ENCODE results near the gene MAST4.
"Not testable (repeated sequence)": the region's sequence is repeated elsewhere in the genome, so short reads cannot be mapped to it uniquely, and the experiment has no call there.

The MAST4 gene

DNA sequence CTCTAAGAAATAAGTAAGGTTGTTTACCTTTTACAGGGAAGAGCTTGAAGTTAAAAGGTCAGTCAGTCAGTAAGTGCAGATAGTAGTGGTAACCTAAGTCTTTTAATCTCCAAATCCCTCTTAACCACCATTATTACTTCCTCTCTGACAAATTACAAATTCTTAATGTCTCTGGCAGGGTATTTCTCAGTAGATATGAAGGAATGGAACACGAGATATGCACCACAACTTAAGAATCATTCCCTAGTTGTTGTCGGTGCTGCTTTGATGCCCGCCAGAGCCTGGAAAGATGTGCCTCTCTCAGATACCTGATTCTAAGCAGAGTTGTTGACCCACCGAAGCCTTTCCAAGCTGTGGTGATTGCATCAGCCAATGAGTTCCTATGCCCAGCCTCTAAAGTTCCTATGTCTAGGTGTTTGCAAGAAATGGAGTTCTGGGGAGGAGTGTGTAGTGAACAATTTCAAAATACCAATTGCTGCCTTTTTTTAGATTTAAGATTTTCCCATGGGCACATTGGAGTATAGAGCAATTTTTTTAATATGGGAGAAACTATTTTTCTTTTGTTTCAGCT is 521.9 kb downstream of the MAST4 start:
- no peak for DNase-seq
- no peak overlapping the region for H3K4me3 ChIP-seq (ENCODE audit: low read depth, low read length)
- in situ Hi-C loops (cut with HindIII; ENCODE audit: low pct_ligation_motif_present, low sequenced_read_pairs) = no loop called here
- H3K36me3 ChIP-seq (replicated peaks) = no peaks in the 10 kb centered on the region
- no peak overlapping the region for H3K27ac ChIP-seq
- no peaks in the 10 kb centered on the region for H3K27me3 ChIP-seq (replicated peaks)
- no peak for TF ChIP-seq CTCF (IDR thresholded peaks at IDR 0.05; ENCODE audit: low read depth, low read length, missing control alignments)

DNA sequence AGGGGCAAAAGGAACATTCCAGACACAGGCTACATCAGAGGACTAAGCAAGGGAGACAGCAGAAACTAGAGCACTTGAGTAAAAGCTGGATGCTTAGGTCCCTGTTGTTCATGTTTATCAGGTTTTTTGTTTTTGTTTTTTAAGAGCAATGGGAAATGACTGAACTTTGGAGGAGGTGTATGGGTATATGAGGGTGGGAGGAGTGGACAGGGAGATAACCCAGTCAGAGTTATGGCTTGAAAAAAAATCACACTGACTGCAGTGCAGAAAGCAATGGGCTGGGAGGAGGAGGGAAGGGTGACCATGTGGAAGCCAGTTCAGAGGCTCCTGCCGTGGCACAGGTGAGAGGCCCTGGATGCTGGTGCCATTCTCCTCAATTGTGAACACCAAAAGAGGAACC is 522.8 kb downstream of the MAST4 start:
- no peaks in the 10 kb centered on the region for H3K36me3 ChIP-seq (replicated peaks)
- no peak for TF ChIP-seq CTCF (IDR thresholded peaks at IDR 0.05; ENCODE audit: low read depth, low read length, missing control alignments)
- DNase-seq = no peak
- in situ Hi-C loops (cut with HindIII; ENCODE audit: low pct_ligation_motif_present, low sequenced_read_pairs) = no loop called here
- H3K27me3 ChIP-seq (replicated peaks) = no peaks in the 10 kb centered on the region
- H3K27ac ChIP-seq = no peak overlapping the region
- H3K4me3 ChIP-seq (ENCODE audit: low read depth, low read length) = no peak overlapping the region

DNA sequence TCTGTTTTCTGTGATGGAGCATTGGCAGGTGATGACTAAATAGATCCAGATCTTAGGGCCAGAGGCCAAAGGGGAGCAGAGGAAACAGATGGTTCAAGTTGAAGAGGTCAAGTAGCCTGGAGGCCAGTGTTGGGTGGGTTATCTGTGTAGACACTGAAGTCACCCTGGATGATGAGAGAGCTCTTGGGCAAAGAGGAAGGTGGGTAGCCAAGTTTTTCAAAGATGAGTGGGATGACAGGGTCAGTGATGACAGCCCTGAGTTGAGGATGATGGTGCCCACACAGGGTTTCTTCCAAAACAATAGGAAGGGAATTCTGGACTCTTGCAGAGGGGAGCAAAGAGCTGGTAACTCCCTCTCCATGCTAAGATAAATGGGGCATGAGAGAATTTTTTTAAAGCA is 523.8 kb downstream of the MAST4 start:
- Histone ChIP-seq H3K27me3 (replicated peaks) (no peaks in the 10 kb centered on the region), H3K36me3 (replicated peaks) (no peaks in the 10 kb centered on the region), H3K4me3 (ENCODE audit: low read depth, low read length) (no peak overlapping the region), H3K27ac (no peak overlapping the region)
- no peak for DNase-seq
- in situ Hi-C loops (cut with HindIII; ENCODE audit: low pct_ligation_motif_present, low sequenced_read_pairs) = no loop called here
- TF ChIP-seq CTCF (IDR thresholded peaks at IDR 0.05; ENCODE audit: low read depth, low read length, missing control alignments) = no peak

DNA sequence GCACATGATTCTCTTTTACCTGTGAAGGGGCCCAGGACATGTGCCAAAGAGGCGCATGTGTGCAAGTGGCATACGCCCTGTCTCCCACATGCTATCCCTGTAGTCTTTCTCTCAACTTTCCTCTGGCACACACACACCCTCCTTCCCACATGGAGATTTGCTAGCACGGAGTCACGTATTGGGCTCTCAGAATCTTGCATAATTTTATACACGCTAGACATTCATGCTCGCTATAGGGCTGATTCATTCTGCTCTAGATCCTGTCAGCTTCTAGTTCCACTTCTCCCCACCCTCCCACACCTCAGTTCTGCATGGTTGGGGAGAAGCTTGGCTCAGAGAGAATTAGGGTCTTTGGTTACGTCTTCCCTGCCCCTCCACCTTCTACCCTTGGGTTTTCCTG is 527.6 kb downstream of the MAST4 start:
- Histone ChIP-seq H3K27ac (no peak overlapping the region), H3K27me3 (replicated peaks) (no peaks in the 10 kb centered on the region), H3K36me3 (replicated peaks) (no peaks in the 10 kb centered on the region), H3K4me3 (ENCODE audit: low read depth, low read length) (no peak overlapping the region)
- in situ Hi-C loops (cut with HindIII; ENCODE audit: low pct_ligation_motif_present, low sequenced_read_pairs) = no loop called here
- DNase-seq = no peak
- TF ChIP-seq CTCF (IDR thresholded peaks at IDR 0.05; ENCODE audit: low read depth, low read length, missing control alignments) = no peak

GRCh38 chr5:67124556-67124955 is 528.4 kb downstream of the MAST4 start:
- Histone ChIP-seq H3K36me3 (replicated peaks) (no peaks in the 10 kb centered on the region), H3K27me3 (replicated peaks) (no peaks in the 10 kb centered on the region), H3K4me3 (ENCODE audit: low read depth, low read length) (no peak overlapping the region), H3K27ac (no peak overlapping the region)
- TF ChIP-seq CTCF (IDR thresholded peaks at IDR 0.05; ENCODE audit: low read depth, low read length, missing control alignments) = no peak
- in situ Hi-C loops (cut with HindIII; ENCODE audit: low pct_ligation_motif_present, low sequenced_read_pairs) = no loop called here
- DNase-seq = no peak

- DNase-seq; H3K27me3 ChIP-seq (replicated peaks); H3K27ac ChIP-seq; H3K4me3 ChIP-seq (ENCODE audit: low read depth, low read length); in situ Hi-C loops (cut with HindIII; ENCODE audit: low pct_ligation_motif_present, low sequenced_read_pairs); H3K36me3 ChIP-seq (replicated peaks): not testable (repeated sequence)
Measured at GRCh38 chr5:67127347-67127895, 531.2 kb downstream of the MAST4 start.

All from brain microvascular endothelial cell (primary cell).